LHCN-M2 (cell line): ENCODE measurements around the gene LMAN2. TPM values are rescaled to one million over a fixed set of nuclear protein-coding genes. Genes with fewer than 3 reads are reported as not detected.
A peak's percentile ranks its signal among the peaks of the same experiment; 100 is the strongest.
"Not testable (repeated sequence)": the region's sequence is repeated elsewhere in the genome, so short reads cannot be mapped to it uniquely, and the experiment has no call there.

Experiments used
- DNase-seq: peaks from one replicate; pipeline ENCODE4 v3.0.0-alpha.2; 2012; ENCODE audit warnings: low read depth
- total RNA-seq: library from RNA; depleted of rRNA; stranded (reverse); fragments of >200 nt; gene quantifications from 2 replicates; pipeline ENCODE4 v1.2.3, GENCODE V29; 2014

LMAN2 gene
- total RNA-seq, 1 experiment from 2014 or later, result 258 TPM

DNA sequence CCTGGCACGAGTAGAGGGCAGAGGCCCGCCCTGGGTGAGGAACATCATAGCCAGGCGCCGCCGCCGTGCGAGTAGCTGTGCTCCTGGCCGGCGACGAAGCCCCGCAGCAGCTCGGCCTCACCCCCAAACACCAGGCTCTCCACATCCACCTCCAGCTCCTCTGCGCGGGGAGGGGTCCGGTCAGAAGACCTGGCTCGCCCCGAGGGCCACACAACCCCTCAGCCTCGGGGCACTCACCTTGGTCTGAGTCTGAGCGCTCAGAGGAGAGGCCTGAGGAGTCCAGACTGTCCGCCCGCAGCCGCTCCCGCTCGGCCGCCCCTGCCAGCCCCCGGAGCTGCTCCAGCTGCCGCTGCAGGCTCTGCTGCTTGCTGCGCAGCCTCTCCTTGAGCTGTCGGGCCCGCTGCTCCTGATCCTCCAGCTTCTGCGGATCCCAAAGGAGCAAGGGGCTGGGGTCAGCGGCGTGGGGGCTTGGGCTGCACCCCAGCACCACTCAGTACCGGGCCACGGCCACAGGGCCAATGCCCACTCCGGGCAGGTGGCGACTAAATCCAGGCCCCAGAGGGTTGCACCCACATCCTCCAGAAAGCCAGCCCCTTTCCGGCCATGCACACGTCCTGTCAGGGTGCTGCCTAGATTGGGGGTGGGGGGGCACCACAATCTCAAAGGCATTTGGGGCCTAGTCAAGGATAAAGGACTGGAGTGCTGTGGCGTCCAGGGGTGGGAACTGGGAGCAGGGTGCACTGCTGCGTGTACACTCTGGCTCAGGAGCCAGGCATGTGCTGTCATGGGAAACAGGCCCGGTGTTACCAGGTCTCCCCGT is 43.7 kb downstream of the LMAN2 start:
- DNase-seq, result no peak

DNA sequence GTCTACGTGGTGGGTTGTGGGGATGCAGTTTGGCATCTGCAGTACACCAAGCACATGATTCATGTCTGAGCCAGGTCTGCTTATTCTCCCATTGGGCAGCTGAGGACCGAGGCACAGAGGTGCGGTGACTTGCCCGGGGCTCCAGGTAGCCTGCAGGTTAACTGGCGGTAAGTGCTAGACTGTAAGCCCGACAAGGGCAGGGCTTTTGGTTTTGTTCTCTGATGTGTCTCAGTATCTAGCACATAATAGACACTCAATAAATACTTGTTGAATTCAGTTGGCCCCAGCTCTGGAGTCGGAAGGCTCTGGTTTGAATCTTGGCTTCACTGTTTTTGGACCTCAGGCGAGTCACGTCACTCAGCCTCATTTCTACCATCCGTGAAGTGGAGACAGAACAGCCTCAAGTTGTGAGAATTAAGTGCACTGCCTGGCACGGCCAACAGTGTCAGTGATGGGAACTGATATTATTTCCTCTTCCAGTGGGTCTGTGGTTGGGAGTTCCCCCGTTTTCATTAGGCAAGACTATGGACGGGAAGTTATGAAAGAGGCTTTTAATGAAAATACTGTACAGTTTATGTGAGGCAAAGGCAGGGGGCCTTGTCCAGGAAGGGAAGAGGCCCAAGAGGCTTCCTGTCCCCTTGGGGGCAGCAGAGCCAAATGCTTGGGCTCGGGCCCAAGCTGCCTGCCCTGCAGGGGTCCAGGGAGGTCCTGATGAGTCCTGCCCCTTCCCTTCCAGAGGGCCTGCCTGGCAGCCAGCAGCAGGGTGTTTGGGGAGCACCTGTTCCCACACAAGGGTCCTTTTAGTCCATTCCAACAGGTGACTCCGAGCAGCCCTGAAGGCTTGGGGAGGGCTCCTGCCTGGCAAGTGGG is 44.6 kb downstream of the LMAN2 start:
- DNase-seq, result no peak

GRCh38 chr5:177306103-177306640 is 45.3 kb downstream of the LMAN2 start:
- DNase-seq, result not testable (repeated sequence)

- DNase-seq, result peak; percentile 81
Observed at GRCh38 chr5:177304392-177305119, 46.9 kb downstream of the LMAN2 start.

DNA sequence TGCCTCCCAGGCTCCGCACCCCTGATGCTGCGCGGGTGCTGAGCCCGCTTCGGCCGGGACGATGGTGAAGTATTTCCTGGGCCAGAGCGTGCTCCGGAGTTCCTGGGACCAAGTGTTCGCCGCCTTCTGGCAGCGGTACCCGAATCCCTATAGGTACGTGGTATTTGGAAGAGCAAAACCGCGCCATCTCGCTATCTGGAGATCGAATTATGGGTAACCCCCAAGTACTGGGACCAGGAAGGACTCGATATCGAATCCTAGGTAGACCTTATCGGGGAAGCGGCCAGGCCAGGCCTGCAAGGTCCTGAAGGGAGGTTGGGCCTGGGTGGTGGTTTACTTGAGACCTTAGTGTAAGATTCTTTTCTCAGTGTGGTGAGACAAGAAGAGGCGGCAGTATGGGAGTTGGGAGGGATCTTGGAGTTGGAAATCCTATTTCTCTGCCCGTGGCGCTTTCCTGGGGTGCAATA is 47.5 kb downstream of the LMAN2 start:
- no peak for DNase-seq

DNA sequence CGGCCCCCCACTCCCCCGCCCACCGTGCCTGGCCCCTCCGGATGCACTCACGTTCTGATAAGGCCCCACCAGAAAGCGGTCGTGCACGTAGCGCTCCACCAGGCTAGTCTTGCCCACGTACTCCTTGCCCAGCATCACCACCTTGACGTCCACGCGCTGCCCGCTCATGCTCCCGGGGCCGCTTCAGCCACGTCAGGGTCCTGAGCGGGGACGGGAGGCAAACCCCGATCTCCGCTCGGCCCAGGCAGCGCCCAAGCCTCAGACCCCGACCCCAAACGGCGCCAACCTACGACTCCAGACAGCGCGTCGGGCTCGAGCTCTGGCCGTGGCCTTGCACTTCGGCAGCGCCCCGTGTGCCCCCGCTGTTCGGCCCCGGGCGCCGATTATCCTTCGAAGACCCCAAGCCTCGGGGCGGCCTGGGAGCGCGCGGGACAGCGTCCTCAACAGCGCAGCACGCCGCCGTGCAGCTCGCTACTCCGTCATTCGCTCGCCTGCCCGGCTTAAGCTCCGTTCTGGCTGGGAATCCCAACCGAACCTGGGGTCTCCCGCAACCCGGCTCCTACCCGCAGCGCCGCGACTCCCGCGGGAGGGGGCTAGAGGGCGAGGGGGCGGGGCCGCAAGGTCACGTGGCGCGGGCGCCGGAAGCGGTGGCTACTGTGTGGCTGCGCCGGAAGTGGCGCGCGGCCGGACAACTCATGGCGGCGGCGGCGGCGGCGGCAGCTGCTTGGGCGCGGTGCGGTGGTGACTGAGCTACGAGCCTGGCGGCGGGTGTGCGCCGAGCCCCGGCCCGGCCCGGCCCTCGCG is 48.1 kb downstream of the LMAN2 start, which contains the start of the genes PRELID1 and RAB24:
TSS of gene PRELID1 (plus strand) at position 679 of the 804 bp plus-strand sequence. CDS start 187 bp downstream, outside the sequence.
TSS of gene RAB24 (minus strand) at position 599 of the 804 bp plus-strand sequence. CDS start at position 168, 431 bp downstream.
- peak; percentile 80 for DNase-seq

- no peak for DNase-seq
Observed at GRCh38 chr5:177302354-177303110, 48.9 kb downstream of the LMAN2 start.

DNA sequence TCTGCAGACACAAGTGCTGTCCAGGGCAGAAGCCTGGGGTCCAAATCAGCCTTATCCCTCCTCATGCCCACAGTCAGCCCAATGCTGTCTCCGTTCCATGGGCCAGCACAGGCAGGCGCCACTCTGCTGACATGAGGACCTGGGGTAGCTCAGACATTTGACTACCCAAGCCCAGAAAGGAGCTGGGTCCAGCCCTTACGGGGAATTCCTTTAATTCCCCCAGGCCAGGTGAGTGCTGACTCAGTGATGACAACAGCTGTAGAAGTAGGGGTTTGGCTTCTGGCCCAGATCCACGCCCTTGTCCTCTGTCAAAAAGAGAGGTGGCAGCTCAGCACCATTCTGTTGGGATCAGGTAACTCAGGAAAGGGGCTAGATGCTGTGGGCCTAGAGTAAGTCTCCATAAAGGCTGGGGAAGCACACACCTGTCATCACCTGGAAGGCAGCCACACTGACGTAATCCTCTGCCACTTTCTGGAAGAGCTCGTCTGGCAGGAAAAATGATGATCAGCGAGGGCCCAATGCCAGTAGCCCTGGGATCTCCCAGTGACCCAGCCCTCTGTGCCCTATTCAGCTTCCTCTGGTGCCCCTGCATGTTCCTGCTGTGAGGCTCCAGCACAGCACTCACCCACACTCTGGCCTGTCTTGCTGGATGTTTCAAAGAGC is 49.8 kb downstream of the LMAN2 start:
- no peak for DNase-seq

GRCh38 chr5:177300951-177301350 is 50.5 kb downstream of the LMAN2 start:
- no peak for DNase-seq

- peak; percentile 64 for DNase-seq
Observed at GRCh38 chr5:177300236-177300880, 51.1 kb downstream of the LMAN2 start.

DNA sequence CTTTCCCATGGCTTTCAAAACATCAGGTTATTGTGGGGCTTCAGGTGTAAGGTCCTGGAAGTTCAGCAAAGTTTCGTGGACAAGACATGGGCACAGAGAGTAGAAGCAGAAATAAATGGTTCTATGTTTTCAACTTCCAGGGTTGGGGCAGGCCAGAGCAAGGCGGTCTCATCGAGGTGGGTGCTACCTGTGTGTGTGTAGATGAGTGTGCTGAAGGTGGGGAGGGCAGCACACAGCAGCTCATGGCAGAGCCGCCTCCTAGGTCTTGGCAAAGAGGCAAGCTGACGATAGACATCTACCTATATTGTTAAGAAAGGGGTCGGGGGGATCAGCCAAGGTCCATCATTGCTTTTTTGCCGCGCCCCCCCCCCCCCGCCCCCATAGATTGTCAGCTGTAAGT is 51.8 kb downstream of the LMAN2 start:
- DNase-seq, result no peak

- DNase-seq, result no peak
Observed at GRCh38 chr5:177297922-177298321, 53.5 kb downstream of the LMAN2 start.

- DNase-seq, result no peak
Observed at GRCh38 chr5:177296581-177296980, 54.9 kb downstream of the LMAN2 start.

DNA sequence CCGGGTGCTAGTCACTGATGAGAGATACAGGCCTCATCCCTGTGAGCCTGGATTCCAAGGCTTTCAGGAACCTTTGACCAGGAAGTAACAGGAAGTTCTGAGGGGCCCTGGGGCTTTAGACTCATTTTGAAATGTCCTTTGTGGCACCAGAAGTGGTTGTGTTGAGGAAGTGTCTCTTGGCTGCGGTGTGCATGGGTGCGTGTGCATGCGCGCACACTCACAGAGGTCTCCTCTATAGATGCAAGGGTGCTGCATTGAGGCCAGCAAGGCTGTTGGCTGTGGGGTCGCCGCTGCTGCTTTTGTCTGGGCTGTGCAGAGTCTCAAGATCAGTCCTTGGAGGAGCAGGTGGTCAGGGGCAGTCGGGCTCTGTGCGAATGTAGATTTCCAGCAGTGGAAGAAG is 55.5 kb downstream of the LMAN2 start:
- DNase-seq, result no peak

GRCh38 chr5:177294632-177295031 is 56.8 kb downstream of the LMAN2 start:
- no peak for DNase-seq

- no peak for DNase-seq
Observed at GRCh38 chr5:177293819-177294581, 57.5 kb downstream of the LMAN2 start.

DNA sequence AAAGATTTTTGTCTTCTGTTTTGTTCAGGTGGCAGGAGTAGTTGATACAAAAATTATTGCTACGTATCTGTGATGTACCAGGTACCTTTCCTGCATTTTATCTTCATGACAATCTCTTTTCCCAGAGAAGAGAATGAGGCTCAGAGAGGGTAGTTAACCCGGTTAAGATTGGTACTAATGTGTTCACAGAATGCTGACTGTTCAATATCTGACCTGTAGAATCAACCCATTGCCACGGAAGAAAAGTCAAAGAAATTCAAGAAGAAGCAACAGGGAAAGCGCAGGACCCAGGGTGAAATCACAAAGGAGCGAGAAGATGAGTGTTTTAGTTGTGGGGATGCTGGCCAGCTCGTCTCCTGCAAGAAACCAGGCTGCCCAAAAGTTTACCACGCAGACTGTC is 59.7 kb downstream of the LMAN2 start:
- no peak for DNase-seq
